ENCODE measurements around the gene NYAP2. TPM values are rescaled to one million over a fixed set of nuclear protein-coding genes. Genes with fewer than 3 reads are reported as not detected.

NYAP2 gene
- total RNA-seq, 2 experiments from 2014 or later: not detected

GRCh38 chr2:225581906-225582305, 182.4 kb downstream of the NYAP2 start:
- no peaks in the 10 kb centered on the region for H3K4me1 Mint-ChIP-seq (ENCODE audit: low read depth)
- ChIA-PET CTCF (no interaction called here), POLR2A (no interaction called here)
- ATAC-seq: no peak
- no peak overlapping the region for H3K4me3 Mint-ChIP-seq
- H3K36me3 Mint-ChIP-seq (ENCODE audit: low read depth): no peaks in the 10 kb centered on the region
- no peak overlapping the region for H3K27ac Mint-ChIP-seq
- no peaks in the 10 kb centered on the region for H3K9me3 Mint-ChIP-seq (ENCODE audit: insufficient read depth)
- no peak for DNase-seq
- H3K27me3 Mint-ChIP-seq (ENCODE audit: low read depth): peaks cover 3% of the 10 kb centered on the region

GRCh38 chr2:225582355-225583116, 183.0 kb downstream of the NYAP2 start:
- CTCF ChIA-PET: no interaction called here
- DNase-seq (no peak), ATAC-seq (no peak)
- Mint-ChIP-seq H3K4me1 (ENCODE audit: low read depth) (no peaks in the 10 kb centered on the region), H3K27me3 (ENCODE audit: low read depth) (peaks cover 3% of the 10 kb centered on the region), H3K27ac (no peak overlapping the region), H3K9me3 (ENCODE audit: insufficient read depth) (no peaks in the 10 kb centered on the region), H3K4me3 (no peak overlapping the region), H3K36me3 (ENCODE audit: low read depth) (no peaks in the 10 kb centered on the region)
- POLR2A ChIA-PET: no interaction called here

- H3K4me3 Mint-ChIP-seq: no peak overlapping the region
- H3K4me1 Mint-ChIP-seq (ENCODE audit: low read depth): no peaks in the 10 kb centered on the region
- no peak for ATAC-seq
- H3K27me3 Mint-ChIP-seq (ENCODE audit: low read depth): no peaks in the 10 kb centered on the region
- no peaks in the 10 kb centered on the region for H3K9me3 Mint-ChIP-seq (ENCODE audit: insufficient read depth)
- H3K27ac Mint-ChIP-seq: no peak overlapping the region
- CTCF ChIA-PET: no interaction called here
- no peak for DNase-seq
- no peaks in the 10 kb centered on the region for H3K36me3 Mint-ChIP-seq (ENCODE audit: low read depth)
- POLR2A ChIA-PET: no interaction called here
Measured at GRCh38 chr2:225584796-225585195, 185.3 kb downstream of the NYAP2 start.

GRCh38 chr2:225590932-225591331, 191.4 kb downstream of the NYAP2 start:
- no peak overlapping the region for H3K4me3 Mint-ChIP-seq
- H3K27me3 Mint-ChIP-seq (ENCODE audit: low read depth): peaks cover 2% of the 10 kb centered on the region
- ChIA-PET CTCF (no interaction called here), POLR2A (no interaction called here)
- no peaks in the 10 kb centered on the region for H3K36me3 Mint-ChIP-seq (ENCODE audit: low read depth)
- no peaks in the 10 kb centered on the region for H3K9me3 Mint-ChIP-seq (ENCODE audit: insufficient read depth)
- ATAC-seq: no peak
- H3K27ac Mint-ChIP-seq: no peak overlapping the region
- no peaks in the 10 kb centered on the region for H3K4me1 Mint-ChIP-seq (ENCODE audit: low read depth)
- no peak for DNase-seq

GRCh38 chr2:225597911-225598310, 198.4 kb downstream of the NYAP2 start:
- Mint-ChIP-seq H3K4me1 (ENCODE audit: low read depth) (no peaks in the 10 kb centered on the region), H3K4me3 (no peak overlapping the region), H3K9me3 (ENCODE audit: insufficient read depth) (no peaks in the 10 kb centered on the region), H3K27ac (no peak overlapping the region), H3K27me3 (ENCODE audit: low read depth) (peaks cover 2% of the 10 kb centered on the region), H3K36me3 (ENCODE audit: low read depth) (no peaks in the 10 kb centered on the region)
- ChIA-PET CTCF (no interaction called here), POLR2A (no interaction called here)
- DNase-seq (no peak), ATAC-seq (no peak)

GRCh38 chr2:225598426-225598825, 198.9 kb downstream of the NYAP2 start:
- H3K27ac Mint-ChIP-seq: no peak overlapping the region
- ChIA-PET CTCF (no interaction called here), POLR2A (no interaction called here)
- ATAC-seq: no peak
- H3K27me3 Mint-ChIP-seq (ENCODE audit: low read depth): peaks cover under 1% of the 10 kb centered on the region
- no peaks in the 10 kb centered on the region for H3K36me3 Mint-ChIP-seq (ENCODE audit: low read depth)
- H3K4me3 Mint-ChIP-seq: no peak overlapping the region
- no peak for DNase-seq
- no peaks in the 10 kb centered on the region for H3K4me1 Mint-ChIP-seq (ENCODE audit: low read depth)
- H3K9me3 Mint-ChIP-seq (ENCODE audit: insufficient read depth): no peaks in the 10 kb centered on the region

- H3K27me3 Mint-ChIP-seq (ENCODE audit: low read depth): no peaks in the 10 kb centered on the region
- H3K4me1 Mint-ChIP-seq (ENCODE audit: low read depth): no peaks in the 10 kb centered on the region
- H3K4me3 Mint-ChIP-seq: no peak overlapping the region
- POLR2A ChIA-PET: no interaction called here
- no peak overlapping the region for H3K27ac Mint-ChIP-seq
- H3K36me3 Mint-ChIP-seq (ENCODE audit: low read depth): no peaks in the 10 kb centered on the region
- ATAC-seq (no peak), DNase-seq (no peak)
- CTCF ChIA-PET: no interaction called here
- H3K9me3 Mint-ChIP-seq (ENCODE audit: insufficient read depth): no peaks in the 10 kb centered on the region
Measured at GRCh38 chr2:225598897-225599296, 199.4 kb downstream of the NYAP2 start.

GRCh38 chr2:225599856-225600255, 200.3 kb downstream of the NYAP2 start:
- Mint-ChIP-seq H3K9me3 (ENCODE audit: insufficient read depth) (no peaks in the 10 kb centered on the region), H3K4me3 (no peak overlapping the region), H3K4me1 (ENCODE audit: low read depth) (no peaks in the 10 kb centered on the region), H3K36me3 (ENCODE audit: low read depth) (no peaks in the 10 kb centered on the region), H3K27ac (no peak overlapping the region), H3K27me3 (ENCODE audit: low read depth) (no peaks in the 10 kb centered on the region)
- CTCF ChIA-PET: no interaction called here
- ATAC-seq: no peak
- no peak for DNase-seq
- POLR2A ChIA-PET: no interaction called here

GRCh38 chr2:225600444-225600843, 200.9 kb downstream of the NYAP2 start:
- Mint-ChIP-seq H3K4me1 (ENCODE audit: low read depth) (no peaks in the 10 kb centered on the region), H3K4me3 (no peak overlapping the region), H3K27ac (no peak overlapping the region), H3K36me3 (ENCODE audit: low read depth) (no peaks in the 10 kb centered on the region), H3K9me3 (ENCODE audit: insufficient read depth) (no peaks in the 10 kb centered on the region), H3K27me3 (ENCODE audit: low read depth) (no peaks in the 10 kb centered on the region)
- ChIA-PET CTCF (no interaction called here), POLR2A (no interaction called here)
- ATAC-seq (no peak), DNase-seq (no peak)

- CTCF ChIA-PET: interaction anchor here (1.1 kb wide), 1 partner anchor 27 kb away, joined by 3 read pairs; no protein-coding TSS in a partner anchor
- H3K9me3 Mint-ChIP-seq (ENCODE audit: insufficient read depth): no peaks in the 10 kb centered on the region
Measured at GRCh38 chr2:225600865-225601264, 201.4 kb downstream of the NYAP2 start.

GRCh38 chr2:225602205-225602604, 202.7 kb downstream of the NYAP2 start:
- ChIA-PET CTCF (no interaction called here), POLR2A (no interaction called here)
- Mint-ChIP-seq H3K27ac (no peak overlapping the region), H3K4me1 (ENCODE audit: low read depth) (no peaks in the 10 kb centered on the region), H3K27me3 (ENCODE audit: low read depth) (no peaks in the 10 kb centered on the region), H3K36me3 (ENCODE audit: low read depth) (no peaks in the 10 kb centered on the region), H3K4me3 (no peak overlapping the region), H3K9me3 (ENCODE audit: insufficient read depth) (no peaks in the 10 kb centered on the region)
- no peak for ATAC-seq
- no peak for DNase-seq

More at GRCh38 chr2:225600865-225601264, 201.4 kb downstream of the NYAP2 start:
- H3K4me1 Mint-ChIP-seq (ENCODE audit: low read depth): no peaks in the 10 kb centered on the region
- no peaks in the 10 kb centered on the region for H3K27me3 Mint-ChIP-seq (ENCODE audit: low read depth)
- no peak overlapping the region for H3K27ac Mint-ChIP-seq
- DNase-seq: no peak
- H3K36me3 Mint-ChIP-seq (ENCODE audit: low read depth): no peaks in the 10 kb centered on the region
- POLR2A ChIA-PET: no interaction called here
- no peak overlapping the region for H3K4me3 Mint-ChIP-seq
- ATAC-seq: no peak

- Mint-ChIP-seq H3K27ac (no peak overlapping the region), H3K36me3 (ENCODE audit: low read depth) (no peaks in the 10 kb centered on the region), H3K4me3 (no peak overlapping the region), H3K27me3 (ENCODE audit: low read depth) (no peaks in the 10 kb centered on the region), H3K9me3 (ENCODE audit: insufficient read depth) (no peaks in the 10 kb centered on the region), H3K4me1 (ENCODE audit: low read depth) (no peaks in the 10 kb centered on the region)
- ChIA-PET CTCF (no interaction called here), POLR2A (no interaction called here)
- ATAC-seq: no peak
- DNase-seq: no peak
Measured at GRCh38 chr2:225608136-225608535, 208.6 kb downstream of the NYAP2 start.

GRCh38 chr2:225612636-225613035, 213.1 kb downstream of the NYAP2 start:
- POLR2A ChIA-PET: no interaction called here
- CTCF ChIA-PET: no interaction called here
- DNase-seq: no peak
- H3K4me3 Mint-ChIP-seq: no peak overlapping the region
- no peaks in the 10 kb centered on the region for H3K9me3 Mint-ChIP-seq (ENCODE audit: insufficient read depth)
- no peaks in the 10 kb centered on the region for H3K27me3 Mint-ChIP-seq (ENCODE audit: low read depth)
- H3K27ac Mint-ChIP-seq: no peak overlapping the region
- H3K4me1 Mint-ChIP-seq (ENCODE audit: low read depth): no peaks in the 10 kb centered on the region
- ATAC-seq: no peak
- H3K36me3 Mint-ChIP-seq (ENCODE audit: low read depth): no peaks in the 10 kb centered on the region

Data from activated CD8-positive, alpha-beta T cell treated with anti-CD3 and anti-CD28 coated beads, Interleukin-2, amount 10 ng/mL, durations not matched to agents 7 days and 5 days (primary cell).